ENCODE measurements around the gene XPC.

- TF ChIP-seq POLR2A (IDR thresholded peaks at IDR 0.05; ENCODE audit: low read length) = no peak
- no peak for TF ChIP-seq GATA1 (IDR thresholded peaks at IDR 0.05; ENCODE audit: low read depth, low read length)
Measured at GRCh38 chr3:14150078-14150477, 28.3 kb downstream of the XPC start.
